Loucy (cell line): ENCODE data around the gene CLEC16A.

Source experiments
- H2AFZ ChIP-seq: fragments of 200-600 bp; sonication (generic); 2 replicates; pipeline ENCODE4 v1.6.0; 2016; ENCODE audit warnings: antibody characterized with exemption, mild to moderate bottlenecking, low read length, moderate library complexity
- H3F3A ChIP-seq: fragments of 200-600 bp; 2 replicates; pipeline ENCODE4 v1.6.0; 2016; ENCODE audit warnings: antibody characterized with exemption, low read depth, mild to moderate bottlenecking
- H3K27me3 ChIP-seq: fragments of 200-600 bp; sonication (generic); 2 replicates; pipeline ENCODE4 v1.6.1; 2014; ENCODE audit warnings: low read length, mild to moderate bottlenecking; ENCODE audit not compliant: insufficient read depth, poor library complexity, severe bottlenecking
- H3K36me3 ChIP-seq: fragments of 200-600 bp; sonication (generic); 2 replicates; pipeline ENCODE4 v1.6.1; 2016; ENCODE audit warnings: low read length; ENCODE audit not compliant: insufficient read depth
- H3K4me1 ChIP-seq: fragments of 200-600 bp; sonication (generic); 2 replicates; pipeline ENCODE4 v1.5.1; 2014; ENCODE audit warnings: low read length, mild to moderate bottlenecking; ENCODE audit not compliant: insufficient read depth, poor library complexity, severe bottlenecking
- H3K4me2 ChIP-seq: fragments of 200-600 bp; sonication (generic); 2 replicates; pipeline ENCODE4 v1.6.0; 2014; ENCODE audit warnings: antibody characterized with exemption, low read length, low read depth, mild to moderate bottlenecking; ENCODE audit not compliant: poor library complexity, severe bottlenecking
- H3K4me3 ChIP-seq: fragments of 200-600 bp; sonication (generic); 2 replicates; pipeline ENCODE4 v1.5.1; 2014; ENCODE audit warnings: low read length, mild to moderate bottlenecking, mixed read lengths; ENCODE audit not compliant: poor library complexity, severe bottlenecking
- H3K79me2 ChIP-seq: fragments of 200-600 bp; sonication (generic); 2 replicates; pipeline ENCODE4 v1.6.1; 2014; ENCODE audit warnings: low read length; ENCODE audit not compliant: insufficient read depth
- H3K9ac ChIP-seq: fragments of 200-600 bp; sonication (generic); 2 replicates; pipeline ENCODE4 v1.6.0; 2014; ENCODE audit warnings: mild to moderate bottlenecking, low read depth, low read length, moderate library complexity; ENCODE audit not compliant: poor library complexity, severe bottlenecking
- H3K9me2 ChIP-seq: fragments of 200-600 bp; sonication (generic); replicated peaks from 2 replicates; pipeline ENCODE4 v1.6.1; 2016; ENCODE audit warnings: low read depth, low read length, mixed read lengths
- H3K9me3 ChIP-seq: fragments of 200-600 bp; sonication (generic); 2 replicates; pipeline ENCODE4 v1.6.1; 2014; ENCODE audit warnings: mild to moderate bottlenecking, antibody characterized with exemption, low read length, low read depth; ENCODE audit not compliant: insufficient read depth
- H4K20me1 ChIP-seq: fragments of 200-600 bp; sonication (generic); 2 replicates; pipeline ENCODE4 v1.6.0; 2014; ENCODE audit warnings: antibody characterized with exemption, low read length, mild to moderate bottlenecking; ENCODE audit not compliant: insufficient read depth, poor library complexity, severe bottlenecking
- EZH2phosphoT487 ChIP-seq: fragments of 200-600 bp; IDR thresholded peaks from 2 replicates; pipeline ENCODE4 v1.6.1; 2018; ENCODE audit warnings: antibody characterized with exemption, mild to moderate bottlenecking, moderate library complexity, borderline replicate concordance
- TF ChIP-seq, protein P1 (sequence below): fragments of 200-600 bp; sonication (generic); conservative IDR thresholded peaks from 2 replicates; pipeline ENCODE4 v1.5.1; 2014; ENCODE audit warnings: mild to moderate bottlenecking, antibody characterized with exemption, low read length

The CLEC16A gene

GRCh38 chr16:11050536-11050935, 106.2 kb downstream of the CLEC16A start:
- Histone ChIP-seq H2AFZ (no peak overlapping the region), H3K4me2 (no peak overlapping the region), H3K27me3 (no peaks in the 10 kb centered on the region), H4K20me1 (no peaks in the 10 kb centered on the region), H3K36me3 (no peaks in the 10 kb centered on the region; the same call in 1 of the 2 replicates), H3K9ac (no peak overlapping the region), H3K9me3 (no peaks in the 10 kb centered on the region), H3K79me2 (no peaks in the 10 kb centered on the region), H3K9me2 (no peaks in the 10 kb centered on the region), H3K4me1 (no peaks in the 10 kb centered on the region), H3F3A (no peaks in the 10 kb centered on the region), H3K4me3 (no peak overlapping the region)
- TF ChIP-seq EZH2phosphoT487: no peak
- TF ChIP-seq, protein P1, sequence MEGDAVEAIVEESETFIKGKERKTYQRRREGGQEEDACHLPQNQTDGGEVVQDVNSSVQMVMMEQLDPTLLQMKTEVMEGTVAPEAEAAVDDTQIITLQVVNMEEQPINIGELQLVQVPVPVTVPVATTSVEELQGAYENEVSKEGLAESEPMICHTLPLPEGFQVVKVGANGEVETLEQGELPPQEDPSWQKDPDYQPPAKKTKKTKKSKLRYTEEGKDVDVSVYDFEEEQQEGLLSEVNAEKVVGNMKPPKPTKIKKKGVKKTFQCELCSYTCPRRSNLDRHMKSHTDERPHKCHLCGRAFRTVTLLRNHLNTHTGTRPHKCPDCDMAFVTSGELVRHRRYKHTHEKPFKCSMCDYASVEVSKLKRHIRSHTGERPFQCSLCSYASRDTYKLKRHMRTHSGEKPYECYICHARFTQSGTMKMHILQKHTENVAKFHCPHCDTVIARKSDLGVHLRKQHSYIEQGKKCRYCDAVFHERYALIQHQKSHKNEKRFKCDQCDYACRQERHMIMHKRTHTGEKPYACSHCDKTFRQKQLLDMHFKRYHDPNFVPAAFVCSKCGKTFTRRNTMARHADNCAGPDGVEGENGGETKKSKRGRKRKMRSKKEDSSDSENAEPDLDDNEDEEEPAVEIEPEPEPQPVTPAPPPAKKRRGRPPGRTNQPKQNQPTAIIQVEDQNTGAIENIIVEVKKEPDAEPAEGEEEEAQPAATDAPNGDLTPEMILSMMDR: no peak

DNA sequence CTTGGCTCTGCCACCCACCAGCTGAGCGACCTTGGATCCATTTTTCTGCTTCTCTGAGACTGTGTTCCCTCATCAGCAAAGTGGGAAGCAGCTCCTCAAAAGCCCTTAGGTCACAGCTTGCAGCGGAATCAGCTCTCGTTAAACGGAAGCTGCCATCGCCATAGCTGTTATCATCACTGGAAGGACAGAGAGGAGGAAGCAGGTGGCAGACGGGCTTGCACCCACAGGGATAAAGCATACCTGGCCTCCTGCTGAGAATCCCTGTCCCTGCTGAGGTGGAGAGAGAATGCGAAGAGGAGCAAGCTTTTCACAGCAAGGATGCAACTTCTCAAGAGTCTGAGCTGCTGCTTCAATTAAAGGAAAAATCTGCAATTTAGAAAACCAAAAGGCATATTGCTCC, 106.6 kb downstream of the CLEC16A start:
- H3K36me3 ChIP-seq: no peaks in the 10 kb centered on the region; the same call in 1 of the 2 replicates
- H3K27me3 ChIP-seq: no peaks in the 10 kb centered on the region
- no peaks in the 10 kb centered on the region for H3F3A ChIP-seq
- no peak overlapping the region for H3K4me2 ChIP-seq
- no peaks in the 10 kb centered on the region for H3K9me3 ChIP-seq
- no peak overlapping the region for H3K4me3 ChIP-seq
- H3K9ac ChIP-seq: no peak overlapping the region
- TF ChIP-seq, protein P1: no peak
- TF ChIP-seq EZH2phosphoT487: no peak
- no peaks in the 10 kb centered on the region for H3K4me1 ChIP-seq
- no peaks in the 10 kb centered on the region for H3K79me2 ChIP-seq
- H3K9me2 ChIP-seq: no peaks in the 10 kb centered on the region
- H2AFZ ChIP-seq: no peak overlapping the region
- no peaks in the 10 kb centered on the region for H4K20me1 ChIP-seq

- TF ChIP-seq, protein P1: no peak
- TF ChIP-seq EZH2phosphoT487: no peak
- H3K4me3 ChIP-seq: no peak overlapping the region
These were observed 107.1 kb downstream of the CLEC16A start for GRCh38 chr16:11051430-11051829.

More at GRCh38 chr16:11051430-11051829, 107.1 kb downstream of the CLEC16A start:
- H3K9ac ChIP-seq: no peak overlapping the region
- H3K27me3 ChIP-seq: no peaks in the 10 kb centered on the region
- no peaks in the 10 kb centered on the region; the same call in 1 of the 2 replicates for H3K36me3 ChIP-seq
- H3K4me2 ChIP-seq: no peak overlapping the region
- no peaks in the 10 kb centered on the region for H3K9me2 ChIP-seq
- no peaks in the 10 kb centered on the region for H3K79me2 ChIP-seq
- no peaks in the 10 kb centered on the region for H4K20me1 ChIP-seq
- no peak overlapping the region for H2AFZ ChIP-seq
- H3K4me1 ChIP-seq: no peaks in the 10 kb centered on the region
- no peaks in the 10 kb centered on the region for H3F3A ChIP-seq
- no peaks in the 10 kb centered on the region for H3K9me3 ChIP-seq
